GM19324 (cell line): Measurements from ENCODE around the gene PHC2.
"Not testable (repeated sequence)": the region's sequence is repeated elsewhere in the genome, so short reads cannot be mapped to it uniquely, and the experiment has no call there.

ENCODE experiments used
- ATAC-seq: cut with Tn5 transposase; IDR thresholded peaks from one replicate; pipeline ENCODE4 v1.9.1; 2021; ENCODE audit warnings: mild to moderate bottlenecking, moderate library complexity; ENCODE audit not compliant: unreplicated experiment, low FRiP score

Gene PHC2

GRCh38 chr1:33298623-33299277, 132.1 kb downstream of the PHC2 start:
- ATAC-seq, result no peak

- no peak for ATAC-seq
These were observed 132.8 kb downstream of the PHC2 start for GRCh38 chr1:33297911-33298622.

GRCh38 chr1:33296824-33297223, 134.1 kb downstream of the PHC2 start:
- no peak for ATAC-seq

GRCh38 chr1:33296082-33296458, 134.8 kb downstream of the PHC2 start:
- ATAC-seq, result no peak

GRCh38 chr1:33295450-33296081, 135.3 kb downstream of the PHC2 start:
- no peak for ATAC-seq

- ATAC-seq, result no peak
These were observed 135.9 kb downstream of the PHC2 start for GRCh38 chr1:33295023-33295422.

GRCh38 chr1:33294071-33295010, 136.6 kb downstream of the PHC2 start:
- ATAC-seq, result no peak

- ATAC-seq, result no peak
These were observed 138.1 kb downstream of the PHC2 start for GRCh38 chr1:33292726-33293340.

GRCh38 chr1:33290615-33291014, 140.3 kb downstream of the PHC2 start:
- ATAC-seq, result not testable (repeated sequence)

- ATAC-seq, result no peak
These were observed 141.1 kb downstream of the PHC2 start for GRCh38 chr1:33289858-33290154.

- no peak for ATAC-seq
These were observed 141.7 kb downstream of the PHC2 start for GRCh38 chr1:33288976-33289857.

GRCh38 chr1:33287317-33287716, 143.6 kb downstream of the PHC2 start:
- ATAC-seq, result no peak

GRCh38 chr1:33286451-33287185, 144.3 kb downstream of the PHC2 start:
- no peak for ATAC-seq

GRCh38 chr1:33284049-33284448, 146.8 kb downstream of the PHC2 start:
- no peak for ATAC-seq

GRCh38 chr1:33282791-33283190, 148.1 kb downstream of the PHC2 start:
- no peak for ATAC-seq

GRCh38 chr1:33281554-33282303, 149.2 kb downstream of the PHC2 start:
- no peak for ATAC-seq

GRCh38 chr1:33280091-33280661, 150.7 kb downstream of the PHC2 start:
- no peak for ATAC-seq
